H1 (cell line): Measurements from ENCODE around the gene SIK2. TPM values are rescaled to one million over a fixed set of nuclear protein-coding genes. Genes with fewer than 3 reads are reported as not detected.

ENCODE experiments used
- CTCF ChIA-PET: fragments of 300-600 bp; sonication (Branson Sonifier 250); formaldehyde crosslinking; loops from one replicate; lab custom pipeline; 2021; ENCODE audit not compliant: partially characterized antibody; lab: Charles Lee
- POLR2A ChIA-PET: fragments of 300-600 bp; sonication (Branson Sonifier 250); formaldehyde crosslinking; loops from one replicate; lab custom pipeline; 2021; ENCODE audit warnings: inconsistent platforms; ENCODE audit not compliant: partially characterized antibody; lab: Charles Lee
- DNase-seq, 2 experiments: peaks; one replicate each; pipeline versions ENCODE4 v3.0.0 to v3.0.0-alpha.2; 2010 to 2022; ENCODE audit warnings: low spot score in 2 of 2, low read depth in 1 of 2, mixed read lengths in 1 of 2
- FAIRE-seq: peaks from 2 replicates; lab custom pipeline; 2011; peaks lifted over from hg19 to GRCh38; lab: Jason Lieb, UNC
- H2AFZ ChIP-seq: 2 replicates; pipeline ENCODE4 v1.8.1; 2012; ENCODE audit warnings: low read length, inconsistent platforms
- H2AK5ac ChIP-seq: 2 replicates; pipeline ENCODE4 v1.6.1; 2013; ENCODE audit warnings: low read depth, low read length
- H2BK120ac ChIP-seq: replicated peaks from 2 replicates; pipeline ENCODE3; 2013; ENCODE audit warnings: low read depth, low read length, inconsistent platforms
- H2BK12ac ChIP-seq: 2 replicates; pipeline ENCODE4 v1.6.1; 2013; ENCODE audit warnings: low read depth, low read length
- H2BK15ac ChIP-seq: 2 replicates; pipeline ENCODE4 v1.6.1; 2013; ENCODE audit warnings: low read length
- H2BK20ac ChIP-seq: 2 replicates; pipeline ENCODE4 v1.6.1; 2013; ENCODE audit warnings: low read length
- H2BK5ac ChIP-seq: 2 replicates; pipeline ENCODE4 v1.6.1; 2013; ENCODE audit warnings: low read depth, low read length
- H3K14ac ChIP-seq: 2 replicates; pipeline ENCODE4 v1.6.1; 2013; ENCODE audit warnings: inconsistent platforms; ENCODE audit not compliant: insufficient read length
- H3K18ac ChIP-seq: 2 replicates; pipeline ENCODE4 v1.6.1; 2013; ENCODE audit warnings: low read length; ENCODE audit errors: extremely low read depth
- H3K23ac ChIP-seq: 2 replicates; pipeline ENCODE4 v1.6.1; 2013; ENCODE audit warnings: inconsistent platforms; ENCODE audit not compliant: insufficient read length
- H3K23me2 ChIP-seq: 2 replicates; pipeline ENCODE4 v1.6.1; 2013; ENCODE audit warnings: low read depth, low read length
- H3K27ac ChIP-seq: 2 replicates; pipeline ENCODE4 v1.6.1; 2011; ENCODE audit warnings: low read depth, low read length, inconsistent platforms
- H3K27me3 ChIP-seq, 4 experiments: replicated peaks in 1 of 4; 1 replicate in 1 of 4; 2 replicates in 3 of 4; pipeline versions ENCODE4 v1.6.1 to v1.8.1; 2011 to 2013; ENCODE audit warnings: low read length in 3 of 4, mild to moderate bottlenecking in 3 of 4, inconsistent platforms in 2 of 4, mixed read lengths in 2 of 4, moderate library complexity in 1 of 4; ENCODE audit not compliant: control insufficient read depth in 3 of 4, insufficient read depth in 3 of 4; ENCODE audit errors: extremely low read depth in 1 of 4
- H3K36me3 ChIP-seq, 4 experiments: 2 replicates each; pipeline versions ENCODE4 v1.6.1 to v1.8.1; 2011 to 2013; ENCODE audit warnings: mild to moderate bottlenecking in 4 of 4, low read length in 3 of 4, moderate library complexity in 2 of 4, control low read depth in 1 of 4, inconsistent platforms in 1 of 4; ENCODE audit not compliant: insufficient read depth in 4 of 4, control insufficient read depth in 2 of 4
- H3K4ac ChIP-seq: replicated peaks from 2 replicates; pipeline ENCODE3; 2013; ENCODE audit warnings: low read length, low read depth, mixed read lengths, inconsistent platforms; ENCODE audit not compliant: insufficient read length
- H3K4me1 ChIP-seq, 4 experiments: replicated peaks in 1 of 4; 1 replicate in 1 of 4; 2 replicates in 3 of 4; pipeline versions ENCODE4 v1.6.1 to v1.8.1; 2011 to 2013; ENCODE audit warnings: low read length in 3 of 4, inconsistent platforms in 2 of 4, mixed read lengths in 1 of 4; ENCODE audit not compliant: insufficient read depth in 4 of 4, control insufficient read depth in 3 of 4
- H3K4me2 ChIP-seq, 2 experiments: 2 replicates each; pipeline versions ENCODE4 v1.6.1 to v1.8.1; 2011 to 2013; ENCODE audit warnings: low read depth in 2 of 2, low read length in 2 of 2, control low read depth in 1 of 2, inconsistent platforms in 1 of 2, mild to moderate bottlenecking in 1 of 2; ENCODE audit not compliant: insufficient read depth in 1 of 2
- H3K4me3 ChIP-seq, 4 experiments: fragments of 200-600, 300-600 bp in 1 of 4; sonication (generic), shearing (Covaris generic), sonication (Bioruptor Twin) in 1 of 4; 2 replicates each; pipeline versions ENCODE4 v1.5.1 to v1.8.1; 2011 to 2016; ENCODE audit warnings: low read length in 4 of 4, low read depth in 3 of 4, control low read depth in 2 of 4, inconsistent platforms in 2 of 4, mild to moderate bottlenecking in 2 of 4, mixed read lengths in 1 of 4, moderate library complexity in 1 of 4; ENCODE audit not compliant: insufficient read depth in 2 of 4; ENCODE audit errors: extremely low read depth in 1 of 4
- H3K56ac ChIP-seq: replicated peaks from 2 replicates; pipeline ENCODE3; 2013; ENCODE audit warnings: low read depth, mild to moderate bottlenecking, mixed read lengths, low read length, inconsistent platforms; ENCODE audit not compliant: insufficient read length
- H3K79me1 ChIP-seq: 2 replicates; pipeline ENCODE4 v1.6.1; 2013; ENCODE audit warnings: low read depth, low read length, control low read depth
- H3K79me2 ChIP-seq, 2 experiments: 2 replicates each; pipeline versions ENCODE4 v1.6.1 to v1.8.1; 2012 to 2013; ENCODE audit warnings: low read length in 2 of 2, mild to moderate bottlenecking in 2 of 2, inconsistent platforms in 1 of 2; ENCODE audit not compliant: insufficient read depth in 2 of 2, control insufficient read depth in 1 of 2
- H3K9ac ChIP-seq, 4 experiments: replicated peaks in 1 of 4; 1 replicate in 1 of 4; 2 replicates in 3 of 4; pipeline versions ENCODE4 v1.6.1 to v1.8.1; 2011 to 2013; ENCODE audit warnings: low read depth in 3 of 4, low read length in 3 of 4, control low read depth in 2 of 4, mild to moderate bottlenecking in 2 of 4, moderate library complexity in 2 of 4, inconsistent platforms in 1 of 4; ENCODE audit errors: extremely low read depth in 1 of 4
- H3K9me3 ChIP-seq, 2 experiments: 2 replicates each; pipeline versions ENCODE4 v1.6.1 to v1.8.1; 2012 to 2013; ENCODE audit warnings: mild to moderate bottlenecking in 2 of 2, moderate library complexity in 2 of 2, control low read depth in 1 of 2, inconsistent platforms in 1 of 2, low read depth in 1 of 2, low read length in 1 of 2, mixed read lengths in 1 of 2; ENCODE audit not compliant: insufficient read depth in 2 of 2
- H4K20me1 ChIP-seq, 2 experiments: replicated peaks in 1 of 2; 2 replicates each; pipeline versions ENCODE3 to v1.8.1; 2011 to 2013; ENCODE audit warnings: inconsistent platforms in 2 of 2, low read length in 2 of 2, mild to moderate bottlenecking in 1 of 2; ENCODE audit not compliant: insufficient read depth in 2 of 2, control insufficient read depth in 1 of 2
- H4K5ac ChIP-seq: 2 replicates; pipeline ENCODE4 v1.6.1; 2013; ENCODE audit warnings: low read length, low read depth, mixed read lengths, inconsistent platforms; ENCODE audit not compliant: insufficient read length
- H4K8ac ChIP-seq: 2 replicates; pipeline ENCODE4 v1.8.0; 2013; ENCODE audit warnings: mild to moderate bottlenecking, moderate library complexity, low read length, inconsistent platforms; ENCODE audit not compliant: insufficient read depth; ENCODE audit errors: extremely low read depth
- H4K91ac ChIP-seq: replicated peaks from 2 replicates; pipeline ENCODE3; 2013; ENCODE audit warnings: low read length, mixed read lengths, inconsistent platforms; ENCODE audit not compliant: insufficient read length
- CREB1 ChIP-seq: IDR thresholded peaks from 2 replicates; pipeline ENCODE4 v1.6.1; 2012; ENCODE audit warnings: inconsistent platforms
- E2F6 ChIP-seq: IDR thresholded peaks from 2 replicates; pipeline ENCODE4 v1.6.1; 2012; ENCODE audit warnings: inconsistent platforms
- FOSL1 ChIP-seq: IDR thresholded peaks from 2 replicates; pipeline ENCODE4 v1.6.1; 2011; ENCODE audit warnings: mild to moderate bottlenecking, low read depth, low read length, moderate library complexity; ENCODE audit not compliant: insufficient read depth
- POLR2A ChIP-seq, 2 experiments: IDR thresholded peaks; 1 replicate in 1 of 2; 2 replicates in 1 of 2; pipeline ENCODE4 v1.6.1; 2011; ENCODE audit warnings: low read depth in 2 of 2, low read length in 2 of 2, mild to moderate bottlenecking in 2 of 2; ENCODE audit errors: control extremely low read depth in 1 of 2
- RBBP5 ChIP-seq: IDR thresholded peaks from 2 replicates; pipeline ENCODE4 v1.7.1; 2012; ENCODE audit warnings: low read depth, mild to moderate bottlenecking, inconsistent platforms, low read length, moderate library complexity, borderline replicate concordance
- RNF2 ChIP-seq: fragments of 200-900, 300-1000 bp; sonication (generic); IDR thresholded peaks from 2 replicates; pipeline ENCODE4 v1.7.1; 2016; ENCODE audit warnings: borderline replicate concordance, low read depth, mild to moderate bottlenecking, antibody characterized with exemption, low read length; ENCODE audit not compliant: poor library complexity, severe bottlenecking; ENCODE audit errors: missing control alignments
- SIN3A ChIP-seq, 2 experiments: IDR thresholded peaks in 1 of 2; conservative IDR thresholded peaks in 1 of 2; 2 replicates each; pipeline ENCODE4 v1.6.1; 2011 to 2012; ENCODE audit warnings: low read length in 2 of 2, improper control_type of control experiment in 1 of 2, low read depth in 1 of 2, mild to moderate bottlenecking in 1 of 2
- SP4 ChIP-seq: IDR thresholded peaks from 2 replicates; pipeline ENCODE4 v1.6.1; 2012; ENCODE audit warnings: low read length, inconsistent platforms
- TAF1 ChIP-seq: IDR thresholded peaks from 2 replicates; pipeline ENCODE4 v1.6.1; 2011; ENCODE audit warnings: mild to moderate bottlenecking, low read depth, low read length
- WGBS, 2 experiments: shearing (Covaris generic) in 1 of 2; methylation state at CpG; one replicate each; pipeline versions ENCODE4 v1.1.6 to v1.1.7; 2013 to 2015; ENCODE audit warnings: low lambda C conversion rate in 2 of 2, mixed read lengths in 2 of 2, inconsistent platforms in 1 of 2, low coverage in 1 of 2, missing lambda C conversion rate in 1 of 2; ENCODE audit not compliant: insufficient replicate concordance in 2 of 2, insufficient coverage in 1 of 2, insufficient read length in 1 of 2; ENCODE audit errors: extremely low coverage in 1 of 2, missing lambda C conversion rate in 1 of 2; 5-methylcytosine and 5-hydroxymethylcytosine counted together
- polyA plus RNA-seq, 7 experiments: library from polyadenylated mRNA; depleted of rRNA in 3 of 7; stranded (reverse) in 5 of 7; unstranded in 2 of 7; fragments of >200 nt in 5 of 7; fragments of 200-250 nt in 2 of 7; gene quantifications; 1 replicate in 5 of 7; 2 replicates in 1 of 7; 4 replicates in 1 of 7; pipeline versions ENCODE4 v1.2.1 to v1.2.3, GENCODE V29; 2011 to 2013; ENCODE audit warnings: missing spikeins in 2 of 7, mixed read lengths in 2 of 7
- total RNA-seq: library from RNA; stranded (reverse); fragmentation: NEBNext Ultra II Directional; extraction: Animal tissue kit (Norgen Biotek cat#: 25700); gene quantifications from 2 replicates; pipeline ENCODE4 v1.2.1, GENCODE V29; 2021

Gene SIK2
- total and polyA plus RNA-seq, 2 of the 8 experiments (the other 6 are each of a cell fraction or from before 2014, with no cell fraction given) = 8.8 to 11.2 TPM

- peaks cover 0 to 25% of the 10 kb centered on the region in 2 experiments; a peak in 2 of 4 replicates for H3K79me2 ChIP-seq
- H3K9ac ChIP-seq = peak within 1 kb of the TSS; percentile 74 to 91 (median 82)
- no peak within 1 kb of the TSS for H3K23ac ChIP-seq
- H2AFZ ChIP-seq = peak within 1 kb of the TSS; percentile 91
- peak within 1 kb of the TSS; percentile 95 for H3K56ac ChIP-seq
- peaks cover 6% of the 10 kb centered on the region for H3K23me2 ChIP-seq
- peak within 1 kb of the TSS; percentile 96 for H4K91ac ChIP-seq
- DNase-seq (peak; percentile 43 to 86), FAIRE-seq (peak; percentile 58)
- no peak within 1 kb of the TSS for H2AK5ac ChIP-seq
- peak within 1 kb of the TSS; percentile 56; the same call in 1 of the 2 replicates for H2BK12ac ChIP-seq
- peaks cover 0 to 9% (median 5%) of the 10 kb centered on the region in 4 experiments; a peak in 4 of 7 replicates for H3K4me1 ChIP-seq
- H3K18ac ChIP-seq = peak within 1 kb of the TSS; percentile 99
- whole genome bisulfite sequencing, 2 experiments = 1% methylated on average over 46 of the region's 61 CpGs; no CpG with 5 or more reads in 1 of the 2 experiments
- no peaks in the 10 kb centered on the region for H3K27me3 ChIP-seq
- CTCF ChIA-PET = interaction anchor here (0.7 to 11.4 kb wide), 10 partner anchors 11 to 216 kb away, joined by 3 to 106 read pairs (median 4); partner anchors contain the start of gene SIK2
- peaks cover 2 to 3% of the 10 kb centered on the region in 2 experiments for H4K20me1 ChIP-seq
- peak within 1 kb of the TSS; percentile 93 for H3K27ac ChIP-seq
- peak within 1 kb of the TSS; percentile 100 for H4K5ac ChIP-seq
- H3K4me3 ChIP-seq = peak within 1 kb of the TSS; percentile 83 to 97 (median 91)
- 0 out of 2 replicates have a peak within 1 kb of the TSS, but pooled peaks have one; percentile 36 for H2BK15ac ChIP-seq
- H3K9me3 ChIP-seq = no peaks in the 10 kb centered on the region
- peak within 1 kb of the TSS; percentile 66 for H3K4ac ChIP-seq
- 0 out of 2 replicates have a peak within 1 kb of the TSS, but pooled peaks have one; percentile 25 for H2BK20ac ChIP-seq
- H2BK5ac ChIP-seq = peak within 1 kb of the TSS; percentile 91
- H4K8ac ChIP-seq = peak within 1 kb of the TSS; percentile 94
- H2BK120ac ChIP-seq = peak within 1 kb of the TSS; percentile 96
- no peaks in the 10 kb centered on the region; the same call in 1 of the 2 replicates for H3K79me1 ChIP-seq
- POLR2A ChIA-PET = interaction anchor here (0.6 to 4.0 kb wide), 21 partner anchors 10 to 311 kb away, joined by 3 to 25 read pairs (median 4); partner anchors contain the start of gene SIK2
- H3K4me2 ChIP-seq = peak within 1 kb of the TSS; percentile 84 to 88
- H3K36me3 ChIP-seq = peaks cover 0 to 27% (median 12%) of the 10 kb centered on the region in 4 experiments; a peak in 5 of 8 replicates
- no peak within 1 kb of the TSS for H3K14ac ChIP-seq
- peak; percentile 7 to 59; a peak in 1 of 4 replicates for TF ChIP-seq SIN3A (conservative IDR thresholded peaks at IDR 0.05 in 1 of 2, IDR thresholded peaks at IDR 0.05 in 1 of 2; ENCODE audit: low read depth in 1 of 2, low read length in 2 of 2)
- peak; percentile 86; the same call in 1 of the 2 replicates for TF ChIP-seq RBBP5
- no peak for TF ChIP-seq FOSL1
- no peak for TF ChIP-seq SP4
- peak in 1 of 2 experiments; percentile 75; a peak in 2 of 3 replicates for TF ChIP-seq POLR2A (IDR thresholded peaks at IDR 0.05; ENCODE audit: control extremely low read depth in 1 of 2, low read depth in 2 of 2, low read length in 2 of 2)
- peak; percentile 84 for TF ChIP-seq TAF1
- peak; percentile 21 for TF ChIP-seq E2F6
- TF ChIP-seq CREB1 = 0 out of 2 replicates have a peak, but pooled peaks have one; percentile 10
- no peak for TF ChIP-seq RNF2
Measured at GRCh38 chr11:111765984-111766833, 164.0 kb downstream of the SIK2 start, which contains the start of gene PPP2R1B. PPP2R1B (minus strand) TSS chr11:111766389; CDS start chr11:111766361, 28 bp downstream.
